Astrocyte of the cerebellum (primary cell): ENCODE data around the gene OR4C12.
"Not testable (repeated sequence)": the region's sequence is repeated elsewhere in the genome, so short reads cannot be mapped to it uniquely, and the experiment has no call there.

Experiments
- DNase-seq: peaks from one replicate; pipeline ENCODE4 v3.0.0-alpha.2; 2011; ENCODE audit warnings: low read depth
- H3K4me3 ChIP-seq: 2 replicates; pipeline ENCODE4 v1.5.1; 2011; ENCODE audit warnings: mild to moderate bottlenecking, low read depth, low read length, moderate library complexity
- CTCF ChIP-seq: IDR thresholded peaks from 2 replicates; pipeline ENCODE4 v1.5.1; 2012; ENCODE audit warnings: low read length, low read depth, moderate library complexity, mild to moderate bottlenecking; ENCODE audit errors: missing control alignments
- in situ Hi-C: cut with HindIII; loops from 2 replicates; pipeline ENCODE4 v1.10.0; 2017; ENCODE audit warnings: low sequenced_read_pairs

The OR4C12 gene

GRCh38 chr11:49982435-49982834 is at the start of gene OR4C12:
OR4C12 (minus strand) TSS chr11:49982535; CDS start chr11:49982501, 34 bp downstream.
- H3K4me3 ChIP-seq, in situ Hi-C loops, DNase-seq: not testable (repeated sequence)

DNA sequence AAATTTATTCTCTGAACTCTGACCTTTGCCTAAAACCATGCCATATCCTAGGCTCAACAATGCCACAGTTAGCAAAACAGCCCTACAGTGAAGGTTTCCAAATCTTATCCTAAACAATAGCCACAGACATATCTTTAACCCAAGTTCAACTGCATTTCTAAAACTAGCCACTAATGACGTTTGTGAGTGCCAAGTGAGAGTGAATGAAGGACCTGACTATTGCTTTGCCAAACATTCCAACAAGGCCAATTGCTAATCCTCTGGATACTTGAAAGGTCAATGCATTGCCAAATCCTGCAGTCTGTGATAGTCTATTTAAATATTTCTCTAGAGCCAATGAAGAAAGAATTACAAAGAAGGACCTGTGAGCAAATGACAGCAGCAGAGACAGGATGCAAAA is 47.9 kb upstream of the OR4C12 start:
- TF ChIP-seq CTCF: no peak
- in situ Hi-C loops: no loop called here
- H3K4me3 ChIP-seq: no peak overlapping the region
- DNase-seq: no peak

- H3K4me3 ChIP-seq: no peak overlapping the region
- DNase-seq: no peak
- in situ Hi-C loops: no loop called here
- TF ChIP-seq CTCF: peak; percentile 26
These were observed 13.2 kb upstream of the OR4C12 start for GRCh38 chr11:49995565-49995964.

GRCh38 chr11:49973439-49973838 is 8.9 kb downstream of the OR4C12 start:
- DNase-seq, H3K4me3 ChIP-seq, in situ Hi-C loops: not testable (repeated sequence)

- no peak within 1 kb of the TSS for H3K4me3 ChIP-seq
- no peak for DNase-seq
- TF ChIP-seq CTCF: no peak
These were observed 30.2 kb downstream of the OR4C12 start, which contains the start of gene OR4C13 for GRCh38 chr11:49952091-49952490. OR4C13 (plus strand) TSS chr11:49952391; CDS start chr11:49952423, 32 bp downstream.

GRCh38 chr11:49948701-49949100 is 33.6 kb downstream of the OR4C12 start:
- in situ Hi-C loops, H3K4me3 ChIP-seq, DNase-seq: not testable (repeated sequence)

More at GRCh38 chr11:49952091-49952490, 30.2 kb downstream of the OR4C12 start, which contains the start of gene OR4C13:
- in situ Hi-C loops: no loop called here
